Skeletal muscle tissue (tissue), 4 donors: ENCODE measurements around the gene XYLB. TPM values are rescaled to one million over a fixed set of nuclear protein-coding genes. Genes with fewer than 3 reads are reported as not detected.

ENCODE experiments used
- H3K27ac ChIP-seq: one replicate; pipeline ENCODE4 v1.7.0; 2013; ENCODE audit warnings: mild to moderate bottlenecking, low read depth, low read length, inconsistent platforms
- H3K27me3 ChIP-seq, 3 donors: one replicate each; pipeline ENCODE4 v1.7.0; 2013; ENCODE audit warnings: low read length in 3 of 3; ENCODE audit not compliant: control insufficient read depth in 3 of 3, insufficient read depth in 3 of 3
- H3K36me3 ChIP-seq, 3 donors: one replicate each; pipeline ENCODE4 v1.7.0; 2013; ENCODE audit warnings: low read length in 3 of 3; ENCODE audit not compliant: control insufficient read depth in 3 of 3, insufficient read depth in 3 of 3
- H3K4me1 ChIP-seq, 3 donors: one replicate each; pipeline ENCODE4 v1.7.0; 2013; ENCODE audit warnings: low read length in 3 of 3, mild to moderate bottlenecking in 3 of 3; ENCODE audit not compliant: control insufficient read depth in 3 of 3, insufficient read depth in 3 of 3
- H3K4me3 ChIP-seq, 3 donors: one replicate each; pipeline ENCODE4 v1.7.0; 2013; ENCODE audit warnings: low read length in 3 of 3
- H3K9ac ChIP-seq, 3 donors: one replicate each; pipeline ENCODE4 v1.7.0; 2013; ENCODE audit warnings: low read length in 3 of 3, mild to moderate bottlenecking in 3 of 3, moderate library complexity in 2 of 3, low read depth in 1 of 3
- H3K9me3 ChIP-seq, 3 donors: one replicate each; pipeline ENCODE4 v1.7.0; 2013; ENCODE audit warnings: low read length in 3 of 3; ENCODE audit not compliant: control insufficient read depth in 3 of 3
- total RNA-seq: library from RNA; depleted of rRNA; stranded (reverse); fragments of >200 nt; gene quantifications from one replicate; pipeline ENCODE4 v1.2.3, GENCODE V29; 2014
- donor health status: Osteomylitis.

Gene XYLB
- total RNA-seq, 1 donor from 2014 or later: 7.3 TPM

DNA sequence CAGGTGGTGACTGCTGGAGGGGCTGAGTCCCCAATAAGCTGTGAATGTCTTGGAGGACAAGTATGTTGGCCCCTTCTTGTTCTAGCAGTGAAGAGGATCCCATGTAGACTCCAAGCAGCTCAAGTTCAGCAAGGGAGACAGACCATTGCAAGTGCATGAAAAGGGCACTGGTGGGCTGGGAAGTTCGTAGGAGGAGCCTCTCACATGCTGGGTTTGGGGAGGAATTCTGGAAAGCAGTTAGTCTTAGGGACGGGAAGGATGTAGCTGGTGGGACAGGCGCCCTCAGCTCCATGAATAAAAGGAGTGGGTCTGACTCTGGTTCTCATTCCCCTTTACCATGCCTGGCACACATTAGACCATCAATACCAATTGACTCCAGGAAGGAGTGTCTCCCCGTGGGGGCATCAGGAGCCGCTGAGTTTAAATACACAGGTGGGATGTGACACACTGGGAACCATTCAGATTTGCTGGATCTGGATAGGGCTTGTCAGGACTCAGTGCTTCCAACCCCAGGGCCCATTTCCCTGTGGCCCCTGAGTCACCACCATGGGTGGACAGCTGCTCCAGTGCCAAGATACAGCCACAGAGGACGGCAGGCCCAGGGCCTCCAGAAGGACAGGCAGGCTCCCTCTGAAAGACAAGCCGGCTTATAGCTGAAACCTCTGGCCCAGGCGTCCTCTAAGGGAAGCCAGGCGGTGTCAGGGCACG is 552 bp upstream of the XYLB start:
- Histone ChIP-seq H3K36me3 (peaks cover 0 to 6% (median 0%) of the 10 kb centered on the region in 3 donors), H3K9me3 (no peaks in the 10 kb centered on the region), H3K27ac (no peak overlapping the region), H3K4me1 (peaks cover 3 to 17% (median 3%) of the 10 kb centered on the region in 3 donors), H3K4me3 (peak overlapping the region; percentile 66 to 89 (median 88)), H3K9ac (peak overlapping the region in 1 of 3 donors; percentile 82), H3K27me3 (no peaks in the 10 kb centered on the region)

DNA sequence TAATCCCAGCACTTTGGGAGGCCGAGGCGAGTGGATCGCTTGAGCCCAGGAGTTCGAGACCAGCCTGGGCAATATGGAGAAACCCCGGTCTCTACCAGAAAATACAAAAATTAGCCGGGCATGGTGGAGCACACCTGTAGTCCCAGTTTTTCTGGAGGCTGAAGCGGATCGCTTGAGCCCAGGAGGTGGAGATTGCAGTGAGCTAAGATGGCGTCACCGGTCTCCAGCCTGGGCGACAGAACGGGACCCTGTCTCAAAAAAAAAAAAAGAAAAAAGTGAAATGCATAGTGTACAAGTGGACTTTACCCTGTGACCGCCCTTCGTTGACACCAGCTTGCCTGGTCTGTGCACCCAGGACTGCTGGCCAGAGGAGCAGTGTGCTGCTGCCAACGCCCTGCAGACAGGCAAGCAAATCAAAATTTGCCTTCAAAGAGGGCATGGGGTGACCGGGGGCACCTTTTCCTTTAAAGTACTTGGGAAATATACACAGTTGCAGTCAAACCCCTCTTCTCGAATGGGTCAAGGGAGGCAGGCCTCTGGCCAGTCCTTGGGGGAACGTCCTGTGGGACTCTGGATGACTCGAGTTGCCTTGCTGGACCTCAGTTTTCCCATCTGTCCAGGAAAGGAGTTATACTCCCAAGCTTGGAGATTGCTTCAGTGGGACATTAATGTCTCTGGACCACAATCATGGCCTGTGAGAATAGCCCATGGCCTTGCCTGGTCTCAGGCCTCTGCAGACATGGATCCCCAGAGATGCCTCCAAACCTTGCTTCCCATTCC is 1.0 kb downstream of the XYLB start:
- Histone ChIP-seq H3K36me3 (peaks cover 0 to 6% (median 0%) of the 10 kb centered on the region in 3 donors), H3K27ac (no peak overlapping the region), H3K4me1 (peaks cover 3 to 17% (median 3%) of the 10 kb centered on the region in 3 donors), H3K9me3 (no peaks in the 10 kb centered on the region), H3K9ac (peak overlapping the region in 2 of 3 donors; percentile 67 to 82), H3K4me3 (peak overlapping the region; percentile 66 to 89 (median 88)), H3K27me3 (no peaks in the 10 kb centered on the region)

DNA sequence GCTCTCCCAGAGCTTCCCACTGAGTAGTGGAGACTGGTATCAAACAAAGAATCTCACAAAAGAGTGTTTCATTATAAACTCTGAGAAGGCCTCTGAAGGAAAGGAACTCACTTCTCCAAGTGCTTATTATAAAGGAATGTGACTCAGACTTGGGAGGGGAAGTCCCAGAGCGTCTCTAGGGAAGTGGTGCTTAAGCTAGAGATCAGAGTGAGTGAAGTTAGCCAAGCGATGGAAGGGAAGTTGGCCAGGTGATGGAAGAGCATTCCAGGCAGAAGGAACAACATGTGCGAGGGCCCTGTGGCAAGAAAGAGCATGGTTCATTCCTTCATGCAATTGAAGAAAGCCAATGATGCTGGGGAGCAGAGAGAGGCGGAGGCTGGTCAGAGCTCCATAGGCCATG is 2.3 kb downstream of the XYLB start:
- Histone ChIP-seq H3K4me3 (no peak overlapping the region), H3K9ac (no peak overlapping the region), H3K4me1 (peaks cover 3 to 17% (median 3%) of the 10 kb centered on the region in 3 donors), H3K9me3 (no peaks in the 10 kb centered on the region), H3K27ac (no peak overlapping the region), H3K36me3 (peaks cover 0 to 6% (median 0%) of the 10 kb centered on the region in 3 donors), H3K27me3 (no peaks in the 10 kb centered on the region)

DNA sequence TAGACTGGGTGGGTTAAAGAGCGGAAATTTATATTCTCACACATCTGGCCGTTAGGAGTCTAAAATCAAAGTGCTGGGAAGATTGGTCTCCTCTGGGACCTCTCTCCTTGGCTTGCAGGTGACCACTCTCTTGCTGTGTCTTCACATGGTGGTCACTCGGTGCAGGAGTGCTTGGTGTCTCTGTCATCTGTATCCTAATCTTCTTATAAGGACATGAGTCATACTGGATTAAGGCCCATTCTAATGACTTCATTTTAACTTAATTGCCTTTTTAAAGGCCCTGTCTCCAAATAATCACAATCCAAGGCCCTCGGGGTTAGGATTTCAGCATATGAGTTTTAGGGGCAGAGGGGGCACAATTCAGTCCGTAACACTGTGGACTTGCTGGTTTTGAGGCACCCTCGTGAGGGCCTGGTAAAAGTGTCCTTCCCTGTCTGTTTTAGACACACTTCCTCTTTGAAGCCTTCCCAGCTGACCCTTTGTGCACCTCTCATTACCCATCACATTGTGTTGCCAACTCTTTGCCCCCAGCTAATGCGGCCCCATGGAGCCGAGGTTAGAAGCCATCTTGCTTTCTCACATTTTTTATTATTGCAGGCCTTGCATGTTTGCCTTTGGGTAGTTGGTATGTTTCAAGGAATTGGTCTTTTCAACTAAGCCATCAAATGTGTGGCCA is 3.2 kb downstream of the XYLB start:
- H3K27ac ChIP-seq: no peak overlapping the region
- no peaks in the 10 kb centered on the region for H3K27me3 ChIP-seq
- H3K9ac ChIP-seq: no peak overlapping the region
- no peaks in the 10 kb centered on the region for H3K9me3 ChIP-seq
- H3K36me3 ChIP-seq: peaks cover 0 to 6% (median 0%) of the 10 kb centered on the region in 3 donors
- no peak overlapping the region for H3K4me3 ChIP-seq
- H3K4me1 ChIP-seq: peaks cover 3 to 17% (median 3%) of the 10 kb centered on the region in 3 donors

DNA sequence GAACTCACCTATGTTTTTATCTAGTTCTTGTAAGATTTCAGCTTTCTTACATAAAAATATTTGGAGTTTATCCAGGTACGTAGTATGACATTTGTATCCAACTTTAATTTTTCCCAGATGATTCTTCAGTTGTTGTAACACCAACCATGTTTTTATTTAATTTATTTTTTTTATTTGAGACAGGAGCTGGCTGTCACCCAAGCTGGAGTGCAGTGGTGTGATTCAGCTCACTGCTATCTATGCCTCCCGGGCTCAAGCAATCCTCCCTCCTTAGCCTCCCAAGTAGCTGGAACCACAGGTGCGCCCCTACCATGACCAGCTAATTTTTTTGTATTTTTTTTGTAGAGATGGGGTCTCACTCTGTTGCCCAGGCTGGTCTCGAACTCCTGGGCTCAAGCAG is 6.6 kb downstream of the XYLB start:
- Histone ChIP-seq H3K4me1 (peaks cover 0 to 1% (median 0%) of the 10 kb centered on the region in 3 donors), H3K36me3 (peaks cover 0 to 6% (median 0%) of the 10 kb centered on the region in 3 donors), H3K27ac (no peak overlapping the region), H3K9ac (no peak overlapping the region), H3K4me3 (no peak overlapping the region), H3K27me3 (no peaks in the 10 kb centered on the region), H3K9me3 (no peaks in the 10 kb centered on the region)

DNA sequence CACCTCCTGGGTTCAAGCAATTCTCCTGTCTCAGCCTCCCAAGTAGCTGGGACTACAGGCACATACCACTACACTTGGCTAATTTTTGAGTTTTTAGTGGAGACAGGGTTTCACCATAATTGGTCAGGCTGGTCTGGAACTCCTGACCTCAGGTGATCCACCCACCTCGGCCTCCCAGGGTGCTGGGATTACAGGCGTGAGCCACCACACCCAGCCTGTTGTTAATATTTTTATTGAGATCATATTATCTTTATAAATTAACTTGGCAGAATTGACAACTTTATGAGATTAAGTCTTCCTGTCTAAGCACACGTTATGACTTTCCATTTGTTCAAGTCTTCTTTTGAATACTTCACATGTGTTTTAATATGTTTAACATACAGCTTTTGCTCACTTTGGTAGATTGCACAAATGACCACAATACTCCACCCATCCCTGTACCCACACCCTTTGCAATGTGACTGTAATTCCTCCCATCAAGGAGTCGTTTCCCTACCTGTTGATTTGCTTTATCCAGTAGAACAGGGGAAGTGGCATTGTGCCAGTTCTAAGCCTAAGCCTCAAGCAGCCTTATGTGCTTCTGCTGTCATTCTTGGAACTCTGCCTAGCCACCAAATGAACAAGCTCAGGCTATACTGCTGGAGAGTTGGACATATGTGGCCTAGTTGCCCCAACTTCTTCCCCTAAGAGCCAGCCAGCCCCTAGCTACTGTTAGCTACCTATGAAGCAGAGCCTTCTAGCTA is 8.2 kb downstream of the XYLB start:
- no peaks in the 10 kb centered on the region for H3K27me3 ChIP-seq
- H3K27ac ChIP-seq: no peak overlapping the region
- no peak overlapping the region for H3K4me3 ChIP-seq
- peaks cover 0 to under 1% (median 0%) of the 10 kb centered on the region in 3 donors for H3K36me3 ChIP-seq
- no peak overlapping the region for H3K9ac ChIP-seq
- no peaks in the 10 kb centered on the region for H3K9me3 ChIP-seq
- no peaks in the 10 kb centered on the region for H3K4me1 ChIP-seq

DNA sequence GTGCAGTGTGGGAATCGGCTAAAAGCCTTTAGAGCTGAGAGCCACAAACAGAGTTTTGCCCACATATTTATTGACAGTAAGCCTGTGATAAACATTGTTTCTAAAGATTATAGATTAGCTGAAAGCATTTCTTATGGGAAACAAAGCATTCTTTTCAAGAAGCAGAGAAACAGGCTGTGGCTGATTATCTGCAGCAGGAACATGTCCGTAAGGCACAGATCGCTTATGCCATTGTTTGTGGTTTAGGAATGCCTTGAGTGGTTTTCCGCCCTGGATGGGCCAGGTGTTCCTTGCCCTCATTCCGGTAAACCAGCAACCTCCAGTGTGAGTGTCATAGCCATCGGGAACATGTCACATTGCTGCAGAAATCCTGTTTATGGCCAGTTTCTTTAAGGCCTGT is 12.5 kb downstream of the XYLB start:
- Histone ChIP-seq H3K4me3 (no peak overlapping the region), H3K36me3 (peaks cover under 1 to 5% (median 4%) of the 10 kb centered on the region in 3 donors), H3K27ac (no peak overlapping the region), H3K4me1 (no peaks in the 10 kb centered on the region), H3K9me3 (no peaks in the 10 kb centered on the region), H3K27me3 (no peaks in the 10 kb centered on the region), H3K9ac (no peak overlapping the region)

DNA sequence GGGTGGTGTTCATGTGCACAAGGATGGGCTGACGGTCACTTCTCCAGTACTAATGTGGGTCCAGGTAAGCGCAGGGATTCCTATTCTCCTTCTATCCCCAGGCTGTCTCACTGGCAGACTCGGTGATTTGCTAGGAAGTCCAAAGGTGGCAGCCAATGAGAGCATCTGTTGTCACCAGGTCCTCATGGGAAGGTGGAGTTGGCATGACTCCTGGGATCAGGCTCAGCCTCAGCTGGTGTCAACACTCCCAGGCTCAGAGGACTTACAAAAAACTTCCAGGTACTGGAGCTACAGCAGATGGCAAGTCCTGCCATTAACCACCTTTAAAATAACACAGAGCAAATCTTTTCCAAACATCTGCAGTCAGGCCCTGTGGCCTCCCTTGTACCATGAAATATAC is 13.8 kb downstream of the XYLB start:
- Histone ChIP-seq H3K9me3 (no peaks in the 10 kb centered on the region), H3K4me3 (no peak overlapping the region), H3K27me3 (no peaks in the 10 kb centered on the region), H3K9ac (no peak overlapping the region), H3K27ac (no peak overlapping the region), H3K36me3 (peaks cover 3 to 9% (median 6%) of the 10 kb centered on the region in 3 donors), H3K4me1 (no peaks in the 10 kb centered on the region)

DNA sequence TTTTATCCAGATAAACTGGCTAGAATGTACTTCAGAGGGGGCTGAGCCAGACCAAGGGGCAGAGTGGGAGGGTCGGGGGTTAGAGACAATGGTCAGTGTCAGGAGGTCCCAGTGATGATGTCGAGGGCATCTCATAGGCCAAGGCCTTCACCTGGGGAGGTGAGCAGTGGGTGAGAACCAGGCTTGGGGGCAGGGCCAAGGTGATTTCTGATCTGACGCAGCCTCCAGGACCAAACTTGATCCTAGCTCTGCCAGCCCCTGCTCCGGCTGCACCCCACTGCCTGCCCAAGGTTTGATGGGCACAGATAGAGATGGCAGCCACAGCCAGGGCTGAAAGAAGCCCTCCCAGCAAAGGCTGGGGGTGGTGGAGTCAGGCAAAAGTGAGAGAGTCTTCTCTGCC is 14.9 kb downstream of the XYLB start:
- H3K27ac ChIP-seq: no peak overlapping the region
- no peaks in the 10 kb centered on the region for H3K4me1 ChIP-seq
- H3K9me3 ChIP-seq: no peaks in the 10 kb centered on the region
- no peak overlapping the region for H3K9ac ChIP-seq
- H3K4me3 ChIP-seq: no peak overlapping the region
- H3K36me3 ChIP-seq: peaks cover 6 to 13% (median 9%) of the 10 kb centered on the region in 3 donors
- no peaks in the 10 kb centered on the region for H3K27me3 ChIP-seq
